HEK293 (cell line): ENCODE data around the gene MTMR3.

Experiments used
- CTCF ChIA-PET: fragments of 350-600 bp; formaldehyde crosslinking; extraction: SDS; loops from one replicate; lab custom pipeline; 2021; ENCODE audit warnings: antibody characterized with exemption; lab: Yijun Ruan, JAX
- POLR2A ChIA-PET: fragments of 300-600 bp; formaldehyde crosslinking; extraction: SDS; loops from one replicate; lab custom pipeline; 2020; ENCODE audit warnings: antibody characterized with exemption, inconsistent platforms; lab: Yijun Ruan, JAX
- H3K27ac ChIP-seq: fragments of 200-500 bp; sonication (Bioruptor generic); 2 replicates; pipeline ENCODE4 v1.5.1; 2014; ENCODE audit warnings: low read depth, low read length, control low read depth, inconsistent platforms; ENCODE audit errors: extremely low read depth
- H3K36me3 ChIP-seq, 2 experiments: fragments of 200-500 bp in 1 of 2; sonication (Bioruptor generic) in 1 of 2; 1 replicate in 1 of 2; 2 replicates in 1 of 2; pipeline ENCODE4 v1.5.1; 2014 to 2017; ENCODE audit warnings: inconsistent platforms in 2 of 2, low read length in 2 of 2; ENCODE audit not compliant: control insufficient read depth in 2 of 2, insufficient read depth in 1 of 2
- H3K4me1 ChIP-seq: fragments of 200-500 bp; sonication (Bioruptor generic); 2 replicates; pipeline ENCODE4 v1.5.1; 2014; ENCODE audit warnings: mild to moderate bottlenecking, low read length, inconsistent platforms; ENCODE audit not compliant: control insufficient read depth, insufficient read depth
- H3K4me3 ChIP-seq: 2 replicates; pipeline ENCODE4 v1.5.1; 2011; ENCODE audit warnings: low read depth, mild to moderate bottlenecking, control low read depth, low read length, moderate library complexity
- H3K9me3 ChIP-seq: fragments of 200-500 bp; sonication (Bioruptor generic); 2 replicates; pipeline ENCODE4 v1.5.1; 2014; ENCODE audit warnings: low read depth, low read length, inconsistent platforms; ENCODE audit not compliant: control insufficient read depth, insufficient read depth
- BCL11A ChIP-seq: fragments of 450-650 bp; formaldehyde crosslinking; IDR thresholded peaks from 2 replicates; pipeline ENCODE4 v1.5.1; 2016; ENCODE audit warnings: low read depth, missing biosample characterization, missing genetic modification characterization
- BCL11B ChIP-seq: fragments of 450-650 bp; formaldehyde crosslinking; IDR thresholded peaks from 2 replicates; pipeline ENCODE4 v1.5.1; 2016; ENCODE audit warnings: low read depth, missing biosample characterization, missing genetic modification characterization
- SALL2 ChIP-seq: fragments of 450-650 bp; formaldehyde crosslinking; IDR thresholded peaks from 2 replicates; pipeline ENCODE4 v1.5.0; 2017; ENCODE audit warnings: missing biosample characterization, mild to moderate bottlenecking, missing genetic modification characterization, borderline replicate concordance
- TCF7L2 ChIP-seq: IDR thresholded peaks from 2 replicates; pipeline ENCODE4 v1.6.1; 2011; ENCODE audit warnings: low read depth, mild to moderate bottlenecking, inconsistent platforms, low read length, moderate library complexity, borderline replicate concordance
- ZBTB1 ChIP-seq: fragments of 450-650 bp; formaldehyde crosslinking; IDR thresholded peaks from 2 replicates; pipeline ENCODE4 v1.5.1; 2016; ENCODE audit warnings: missing biosample characterization, missing genetic modification characterization
- ZNF211 ChIP-seq: fragments of 450-650 bp; formaldehyde crosslinking; IDR thresholded peaks from 2 replicates; pipeline ENCODE4 v1.5.1; 2016; ENCODE audit warnings: low read depth, missing biosample characterization, missing genetic modification characterization
- ZNF221 ChIP-seq: fragments of 450-650 bp; formaldehyde crosslinking; IDR thresholded peaks from 2 replicates; pipeline ENCODE4 v1.5.1; 2017; ENCODE audit warnings: missing biosample characterization, missing genetic modification characterization, borderline replicate concordance
- ZNF24 ChIP-seq: fragments of 450-650 bp; formaldehyde crosslinking; IDR thresholded peaks from 2 replicates; pipeline ENCODE4 v1.5.1; 2016; ENCODE audit warnings: missing biosample characterization, missing genetic modification characterization
- ZNF248 ChIP-seq: fragments of 450-650 bp; formaldehyde crosslinking; IDR thresholded peaks from 2 replicates; pipeline ENCODE4 v1.5.1; 2017; ENCODE audit warnings: missing biosample characterization, missing genetic modification characterization
- ZNF510 ChIP-seq: fragments of 450-650 bp; formaldehyde crosslinking; IDR thresholded peaks from 2 replicates; pipeline ENCODE4 v1.5.1; 2018; ENCODE audit warnings: mild to moderate bottlenecking, missing genetic modification characterization, missing biosample characterization; ENCODE audit not compliant: insufficient replicate concordance
- ZNF530 ChIP-seq: fragments of 450-650 bp; formaldehyde crosslinking; IDR thresholded peaks from 2 replicates; pipeline ENCODE4 v1.5.1; 2016; ENCODE audit warnings: low read depth, missing biosample characterization, missing genetic modification characterization
- ZNF544 ChIP-seq: fragments of 450-650 bp; formaldehyde crosslinking; IDR thresholded peaks from 2 replicates; pipeline ENCODE4 v1.5.0; 2017; ENCODE audit warnings: missing biosample characterization, missing genetic modification characterization
- ZNF555 ChIP-seq: fragments of 450-650 bp; formaldehyde crosslinking; conservative IDR thresholded peaks from 2 replicates; pipeline ENCODE4 v1.5.1; 2017; ENCODE audit warnings: missing biosample characterization, mild to moderate bottlenecking, missing genetic modification characterization, inconsistent platforms
- ZNF777 ChIP-seq: fragments of 450-650 bp; formaldehyde crosslinking; IDR thresholded peaks from 2 replicates; pipeline ENCODE4 v1.5.1; 2017; ENCODE audit warnings: missing biosample characterization, missing genetic modification characterization, borderline replicate concordance
- TF ChIP-seq, protein P1 (sequence below): IDR thresholded peaks from 2 replicates; pipeline ENCODE4 v1.6.1; 2011; ENCODE audit warnings: mild to moderate bottlenecking, low read depth, low read length, borderline replicate concordance
- TF ChIP-seq, protein P2 (sequence below): fragments of 450-650 bp; formaldehyde crosslinking; IDR thresholded peaks from 2 replicates; pipeline ENCODE4 v1.5.1; 2017; ENCODE audit warnings: missing biosample characterization, missing genetic modification characterization
- TF ChIP-seq, protein P3 (sequence below): fragments of 450-650 bp; formaldehyde crosslinking; IDR thresholded peaks from 2 replicates; pipeline ENCODE4 v1.5.1; 2016; ENCODE audit warnings: missing biosample characterization, missing genetic modification characterization, borderline replicate concordance
- TF ChIP-seq, protein P4 (sequence below): fragments of 450-650 bp; formaldehyde crosslinking; IDR thresholded peaks from 2 replicates; pipeline ENCODE4 v1.5.1; 2016; ENCODE audit warnings: missing biosample characterization, missing genetic modification characterization

The MTMR3 gene

DNA sequence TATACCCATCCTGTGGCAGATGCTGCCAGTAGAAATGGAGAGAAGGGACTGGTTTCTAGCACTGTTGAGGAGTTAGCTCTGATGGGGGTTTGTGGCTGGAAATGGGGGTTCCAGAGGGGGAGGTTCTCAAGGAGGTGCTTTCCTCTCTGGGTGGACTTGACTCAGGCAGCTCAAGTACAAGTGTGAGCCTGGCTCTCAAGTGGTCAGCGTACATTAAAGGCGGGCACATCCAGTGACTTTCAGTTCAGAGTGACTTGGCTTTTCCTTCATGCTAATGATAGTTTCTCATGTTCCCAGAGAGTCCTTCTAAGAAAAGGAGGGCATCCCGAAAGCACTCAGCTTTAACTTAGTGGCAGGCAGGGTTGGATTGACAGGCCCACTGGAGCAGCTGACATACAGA, 138.4 kb downstream of the MTMR3 start:
- H3K9me3 ChIP-seq, result no peaks in the 10 kb centered on the region
- ChIA-PET CTCF (no interaction called here), POLR2A (no interaction called here)
- H3K27ac ChIP-seq, result no peak overlapping the region
- TF ChIP-seq SALL2 (tag by site-specific recombination), result no peak
- H3K4me3 ChIP-seq, result no peak overlapping the region
- peaks cover 25 to 98% of the 10 kb centered on the region in 2 experiments for H3K36me3 ChIP-seq
- H3K4me1 ChIP-seq, result no peaks in the 10 kb centered on the region

DNA sequence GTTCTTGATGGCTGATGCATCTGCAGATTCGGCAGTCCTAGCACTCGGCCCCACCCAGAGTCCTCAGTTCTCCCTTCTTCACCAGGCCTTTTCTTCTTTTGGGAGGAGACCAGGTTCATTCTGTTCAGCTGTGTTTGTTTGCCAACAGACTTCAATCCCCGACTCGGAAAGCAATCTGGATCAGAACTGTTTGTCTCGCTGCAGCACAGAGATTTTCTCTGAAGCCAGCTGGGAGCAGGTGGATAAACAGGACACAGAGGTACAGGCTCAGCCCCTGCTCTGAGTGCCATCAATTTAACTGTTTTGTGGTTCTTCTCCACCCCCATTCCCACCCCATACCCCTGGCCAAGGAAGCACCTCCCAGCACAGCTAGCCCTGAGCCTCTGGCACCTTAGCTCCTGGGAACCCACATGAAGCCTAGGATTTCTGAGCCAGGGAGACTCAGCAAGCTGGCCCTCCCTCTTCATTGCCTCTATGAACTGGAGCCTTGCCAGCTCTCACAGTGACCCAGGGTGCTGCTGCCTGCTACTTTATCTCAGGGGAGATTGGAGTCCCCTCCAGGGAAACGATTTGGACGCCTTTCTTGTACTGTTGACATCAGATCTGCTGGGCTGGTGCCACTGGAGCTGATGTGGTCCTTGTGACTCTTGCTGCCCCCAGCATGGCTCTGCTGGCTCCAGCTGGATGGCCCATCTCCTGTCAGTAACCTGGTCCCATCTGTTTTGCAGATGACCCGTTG, 139.1 kb downstream of the MTMR3 start:
- POLR2A ChIA-PET, result interaction anchor here (0.6 kb wide), 1 partner anchor 11 kb away, joined by 3 read pairs; no protein-coding TSS in a partner anchor
- TF ChIP-seq ZNF555, result no peak
- TF ChIP-seq ZNF544 (tag by site-specific recombination), result no peak
- TF ChIP-seq, protein P1, sequence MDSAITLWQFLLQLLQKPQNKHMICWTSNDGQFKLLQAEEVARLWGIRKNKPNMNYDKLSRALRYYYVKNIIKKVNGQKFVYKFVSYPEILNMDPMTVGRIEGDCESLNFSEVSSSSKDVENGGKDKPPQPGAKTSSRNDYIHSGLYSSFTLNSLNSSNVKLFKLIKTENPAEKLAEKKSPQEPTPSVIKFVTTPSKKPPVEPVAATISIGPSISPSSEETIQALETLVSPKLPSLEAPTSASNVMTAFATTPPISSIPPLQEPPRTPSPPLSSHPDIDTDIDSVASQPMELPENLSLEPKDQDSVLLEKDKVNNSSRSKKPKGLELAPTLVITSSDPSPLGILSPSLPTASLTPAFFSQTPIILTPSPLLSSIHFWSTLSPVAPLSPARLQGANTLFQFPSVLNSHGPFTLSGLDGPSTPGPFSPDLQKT, result no peak
- TF ChIP-seq ZNF777, result no peak
- TF ChIP-seq BCL11A (tag by site-specific recombination), result no peak
- TF ChIP-seq, protein P2, sequence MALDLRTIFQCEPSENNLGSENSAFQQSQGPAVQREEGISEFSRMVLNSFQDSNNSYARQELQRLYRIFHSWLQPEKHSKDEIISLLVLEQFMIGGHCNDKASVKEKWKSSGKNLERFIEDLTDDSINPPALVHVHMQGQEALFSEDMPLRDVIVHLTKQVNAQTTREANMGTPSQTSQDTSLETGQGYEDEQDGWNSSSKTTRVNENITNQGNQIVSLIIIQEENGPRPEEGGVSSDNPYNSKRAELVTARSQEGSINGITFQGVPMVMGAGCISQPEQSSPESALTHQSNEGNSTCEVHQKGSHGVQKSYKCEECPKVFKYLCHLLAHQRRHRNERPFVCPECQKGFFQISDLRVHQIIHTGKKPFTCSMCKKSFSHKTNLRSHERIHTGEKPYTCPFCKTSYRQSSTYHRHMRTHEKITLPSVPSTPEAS (tag by site-specific recombination), result no peak
- TF ChIP-seq ZNF248 (tag by site-specific recombination), result no peak
- no peak for TF ChIP-seq TCF7L2
- TF ChIP-seq ZNF530 (tag by site-specific recombination), result no peak
- no peak for TF ChIP-seq ZNF24 (tag by site-specific recombination)
- TF ChIP-seq ZNF211 (tag by site-specific recombination), result no peak
- no peak for TF ChIP-seq ZBTB1 (tag by site-specific recombination)
- H3K4me1 ChIP-seq, result no peaks in the 10 kb centered on the region
- H3K4me3 ChIP-seq, result no peak overlapping the region
- H3K27ac ChIP-seq, result no peak overlapping the region
- no peaks in the 10 kb centered on the region for H3K9me3 ChIP-seq
- H3K36me3 ChIP-seq, result peaks cover 19 to 98% of the 10 kb centered on the region in 2 experiments; a peak in 2 of 3 replicates
- CTCF ChIA-PET, result interaction anchor here (0.6 to 3.3 kb wide), 2 partner anchors 17 to 351 kb away, joined by 3 to 14 read pairs; no protein-coding TSS in a partner anchor

DNA sequence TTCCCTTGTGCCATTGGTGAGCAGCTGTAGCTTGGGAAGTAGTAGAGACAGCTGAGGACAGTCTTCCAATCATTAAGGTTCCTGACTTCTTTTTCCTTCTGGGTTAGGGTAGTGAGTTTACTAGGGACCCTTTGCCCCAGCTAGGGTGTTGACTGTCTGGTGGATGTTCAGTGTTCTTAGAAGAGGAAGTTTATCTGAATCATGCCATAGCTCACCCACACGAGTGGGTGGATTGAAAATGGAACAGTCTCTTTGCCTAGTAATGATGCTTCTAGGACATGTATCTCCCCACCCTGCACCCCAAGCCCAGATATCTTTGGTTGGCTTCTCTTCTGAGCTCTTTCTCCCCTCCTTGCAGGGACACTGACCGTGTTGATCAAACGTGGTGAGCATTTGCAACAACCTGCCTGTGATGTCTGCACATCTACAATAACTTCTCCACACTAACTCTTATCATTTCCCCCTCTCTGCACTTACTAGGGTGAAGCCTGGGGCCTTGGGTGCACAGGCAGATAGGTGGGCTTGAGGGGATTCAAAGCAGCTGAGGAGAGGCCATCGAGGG, 140.2 kb downstream of the MTMR3 start:
- H3K36me3 ChIP-seq, result peaks cover 14 to 97% of the 10 kb centered on the region in 2 experiments; a peak in 2 of 3 replicates
- POLR2A ChIA-PET, result interaction anchor here (0.5 kb wide), 1 partner anchor 1456 kb away, joined by 3 read pairs; no protein-coding TSS in a partner anchor
- no peaks in the 10 kb centered on the region for H3K9me3 ChIP-seq
- no peaks in the 10 kb centered on the region for H3K4me1 ChIP-seq
- CTCF ChIA-PET, result interaction anchor here (1.0 to 3.3 kb wide), 2 partner anchors 18 to 65 kb away, joined by 5 to 14 read pairs; no protein-coding TSS in a partner anchor
- H3K4me3 ChIP-seq, result no peak overlapping the region
- no peak overlapping the region for H3K27ac ChIP-seq
- TF ChIP-seq, protein P3, sequence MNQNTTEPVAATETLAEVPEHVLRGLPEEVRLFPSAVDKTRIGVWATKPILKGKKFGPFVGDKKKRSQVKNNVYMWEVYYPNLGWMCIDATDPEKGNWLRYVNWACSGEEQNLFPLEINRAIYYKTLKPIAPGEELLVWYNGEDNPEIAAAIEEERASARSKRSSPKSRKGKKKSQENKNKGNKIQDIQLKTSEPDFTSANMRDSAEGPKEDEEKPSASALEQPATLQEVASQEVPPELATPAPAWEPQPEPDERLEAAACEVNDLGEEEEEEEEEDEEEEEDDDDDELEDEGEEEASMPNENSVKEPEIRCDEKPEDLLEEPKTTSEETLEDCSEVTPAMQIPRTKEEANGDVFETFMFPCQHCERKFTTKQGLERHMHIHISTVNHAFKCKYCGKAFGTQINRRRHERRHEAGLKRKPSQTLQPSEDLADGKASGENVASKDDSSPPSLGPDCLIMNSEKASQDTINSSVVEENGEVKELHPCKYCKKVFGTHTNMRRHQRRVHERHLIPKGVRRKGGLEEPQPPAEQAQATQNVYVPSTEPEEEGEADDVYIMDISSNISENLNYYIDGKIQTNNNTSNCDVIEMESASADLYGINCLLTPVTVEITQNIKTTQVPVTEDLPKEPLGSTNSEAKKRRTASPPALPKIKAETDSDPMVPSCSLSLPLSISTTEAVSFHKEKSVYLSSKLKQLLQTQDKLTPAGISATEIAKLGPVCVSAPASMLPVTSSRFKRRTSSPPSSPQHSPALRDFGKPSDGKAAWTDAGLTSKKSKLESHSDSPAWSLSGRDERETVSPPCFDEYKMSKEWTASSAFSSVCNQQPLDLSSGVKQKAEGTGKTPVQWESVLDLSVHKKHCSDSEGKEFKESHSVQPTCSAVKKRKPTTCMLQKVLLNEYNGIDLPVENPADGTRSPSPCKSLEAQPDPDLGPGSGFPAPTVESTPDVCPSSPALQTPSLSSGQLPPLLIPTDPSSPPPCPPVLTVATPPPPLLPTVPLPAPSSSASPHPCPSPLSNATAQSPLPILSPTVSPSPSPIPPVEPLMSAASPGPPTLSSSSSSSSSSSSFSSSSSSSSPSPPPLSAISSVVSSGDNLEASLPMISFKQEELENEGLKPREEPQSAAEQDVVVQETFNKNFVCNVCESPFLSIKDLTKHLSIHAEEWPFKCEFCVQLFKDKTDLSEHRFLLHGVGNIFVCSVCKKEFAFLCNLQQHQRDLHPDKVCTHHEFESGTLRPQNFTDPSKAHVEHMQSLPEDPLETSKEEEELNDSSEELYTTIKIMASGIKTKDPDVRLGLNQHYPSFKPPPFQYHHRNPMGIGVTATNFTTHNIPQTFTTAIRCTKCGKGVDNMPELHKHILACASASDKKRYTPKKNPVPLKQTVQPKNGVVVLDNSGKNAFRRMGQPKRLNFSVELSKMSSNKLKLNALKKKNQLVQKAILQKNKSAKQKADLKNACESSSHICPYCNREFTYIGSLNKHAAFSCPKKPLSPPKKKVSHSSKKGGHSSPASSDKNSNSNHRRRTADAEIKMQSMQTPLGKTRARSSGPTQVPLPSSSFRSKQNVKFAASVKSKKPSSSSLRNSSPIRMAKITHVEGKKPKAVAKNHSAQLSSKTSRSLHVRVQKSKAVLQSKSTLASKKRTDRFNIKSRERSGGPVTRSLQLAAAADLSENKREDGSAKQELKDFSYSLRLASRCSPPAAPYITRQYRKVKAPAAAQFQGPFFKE (tag by site-specific recombination), result no peak
- TF ChIP-seq, protein P4, sequence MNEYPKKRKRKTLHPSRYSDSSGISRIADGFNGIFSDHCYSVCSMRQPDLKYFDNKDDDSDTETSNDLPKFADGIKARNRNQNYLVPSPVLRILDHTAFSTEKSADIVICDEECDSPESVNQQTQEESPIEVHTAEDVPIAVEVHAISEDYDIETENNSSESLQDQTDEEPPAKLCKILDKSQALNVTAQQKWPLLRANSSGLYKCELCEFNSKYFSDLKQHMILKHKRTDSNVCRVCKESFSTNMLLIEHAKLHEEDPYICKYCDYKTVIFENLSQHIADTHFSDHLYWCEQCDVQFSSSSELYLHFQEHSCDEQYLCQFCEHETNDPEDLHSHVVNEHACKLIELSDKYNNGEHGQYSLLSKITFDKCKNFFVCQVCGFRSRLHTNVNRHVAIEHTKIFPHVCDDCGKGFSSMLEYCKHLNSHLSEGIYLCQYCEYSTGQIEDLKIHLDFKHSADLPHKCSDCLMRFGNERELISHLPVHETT (tag by site-specific recombination), result no peak
- TF ChIP-seq ZNF510 (tag by site-specific recombination), result no peak
- TF ChIP-seq, protein P1, result no peak
- no peak for TF ChIP-seq ZNF221 (tag by site-specific recombination)
- no peak for TF ChIP-seq BCL11B (tag by site-specific recombination)
